DMS 273 (cell line): Measurements from ENCODE around the gene TNFAIP3.
A peak's percentile ranks its signal among the peaks of the same experiment; 100 is the strongest.
"Not testable (repeated sequence)": the region's sequence is repeated elsewhere in the genome, so short reads cannot be mapped to it uniquely, and the experiment has no call there.

Source experiments
- DNase-seq: peaks from one replicate; lab custom pipeline; 2025; ENCODE audit not compliant: unreplicated experiment; lab: John Stamatoyannopoulos, UW

The TNFAIP3 gene

GRCh38 chr6:137878029-137878428 lies 11.0 kb downstream of the TNFAIP3 start:
- DNase-seq, result no peak

GRCh38 chr6:137878486-137879285 lies 11.6 kb downstream of the TNFAIP3 start:
- no peak for DNase-seq

GRCh38 chr6:137879299-137879698 lies 12.2 kb downstream of the TNFAIP3 start:
- no peak for DNase-seq

- no peak for DNase-seq
Observed at GRCh38 chr6:137879885-137880745, 13.1 kb downstream of the TNFAIP3 start.

GRCh38 chr6:137880746-137881521 lies 13.9 kb downstream of the TNFAIP3 start:
- DNase-seq, result no peak

- no peak for DNase-seq
Observed at GRCh38 chr6:137881522-137881886, 14.4 kb downstream of the TNFAIP3 start.

GRCh38 chr6:137882225-137882961 lies 15.3 kb downstream of the TNFAIP3 start:
- no peak for DNase-seq

- DNase-seq, result no peak
Observed at GRCh38 chr6:137883400-137884148, 16.5 kb downstream of the TNFAIP3 start.

GRCh38 chr6:137884149-137884909 lies 17.3 kb downstream of the TNFAIP3 start:
- DNase-seq, result no peak

GRCh38 chr6:137884910-137885229 lies 17.8 kb downstream of the TNFAIP3 start:
- not testable (repeated sequence) for DNase-seq

- not testable (repeated sequence) for DNase-seq
Observed at GRCh38 chr6:137886226-137886625, 19.2 kb downstream of the TNFAIP3 start.

GRCh38 chr6:137890983-137891537 lies 24.0 kb downstream of the TNFAIP3 start:
- DNase-seq, result no peak

GRCh38 chr6:137892271-137892708 lies 25.2 kb downstream of the TNFAIP3 start:
- peak; percentile 11 for DNase-seq

- no peak for DNase-seq
Observed at GRCh38 chr6:137893181-137893580, 26.1 kb downstream of the TNFAIP3 start.

- no peak for DNase-seq
Observed at GRCh38 chr6:137893726-137894125, 26.7 kb downstream of the TNFAIP3 start.

- not testable (repeated sequence) for DNase-seq
Observed at GRCh38 chr6:137894378-137894777, 27.3 kb downstream of the TNFAIP3 start.

- no peak for DNase-seq
Observed at GRCh38 chr6:137894779-137895385, 27.8 kb downstream of the TNFAIP3 start.

GRCh38 chr6:137896647-137897046 lies 29.6 kb downstream of the TNFAIP3 start:
- DNase-seq, result no peak

- no peak for DNase-seq
Observed at GRCh38 chr6:137900815-137901214, 33.8 kb downstream of the TNFAIP3 start.
